GM19035 (cell line): ENCODE data around the gene PAWR.
"Not testable (repeated sequence)": the region's sequence is repeated elsewhere in the genome, so short reads cannot be mapped to it uniquely, and the experiment has no call there.

ENCODE experiments used
- ATAC-seq: cut with Tn5 transposase; IDR thresholded peaks from one replicate; pipeline ENCODE4 v1.9.1; 2021; ENCODE audit not compliant: unreplicated experiment

The PAWR gene

GRCh38 chr12:79596719-79597350 lies 93.9 kb downstream of the PAWR start:
- no peak for ATAC-seq

GRCh38 chr12:79595273-79595672 lies 95.5 kb downstream of the PAWR start:
- ATAC-seq: no peak

- ATAC-seq: no peak
Observed at GRCh38 chr12:79592865-79593264, 97.9 kb downstream of the PAWR start.

GRCh38 chr12:79591988-79592387 lies 98.8 kb downstream of the PAWR start:
- no peak for ATAC-seq

- no peak for ATAC-seq
Observed at GRCh38 chr12:79590751-79591150, 100.0 kb downstream of the PAWR start.

GRCh38 chr12:79587368-79587767 lies 103.4 kb downstream of the PAWR start:
- no peak for ATAC-seq

- ATAC-seq: no peak
Observed at GRCh38 chr12:79585147-79585546, 105.6 kb downstream of the PAWR start.

GRCh38 chr12:79573820-79574219 lies 116.9 kb downstream of the PAWR start:
- no peak for ATAC-seq

GRCh38 chr12:79569679-79570078 lies 121.1 kb downstream of the PAWR start:
- ATAC-seq: no peak

- no peak for ATAC-seq
Observed at GRCh38 chr12:79567175-79567563, 123.6 kb downstream of the PAWR start.

GRCh38 chr12:79566452-79567174 lies 124.2 kb downstream of the PAWR start:
- ATAC-seq: no peak

- not testable (repeated sequence) for ATAC-seq
Observed at GRCh38 chr12:79564727-79565350, 125.9 kb downstream of the PAWR start.

- no peak for ATAC-seq
Observed at GRCh38 chr12:79563021-79563740, 127.6 kb downstream of the PAWR start.

GRCh38 chr12:79561401-79562132 lies 129.2 kb downstream of the PAWR start:
- ATAC-seq: no peak

GRCh38 chr12:79560225-79560889 lies 130.4 kb downstream of the PAWR start:
- ATAC-seq: no peak

- ATAC-seq: no peak
Observed at GRCh38 chr12:79559591-79559990, 131.2 kb downstream of the PAWR start.

GRCh38 chr12:79558924-79559469 lies 131.8 kb downstream of the PAWR start:
- no peak for ATAC-seq

GRCh38 chr12:79557690-79558315 lies 133.0 kb downstream of the PAWR start:
- ATAC-seq: no peak

- no peak for ATAC-seq
Observed at GRCh38 chr12:79555028-79555925, 135.5 kb downstream of the PAWR start.
